IMR-90 (cell line): ENCODE results near the gene RPL36A. TPM values are rescaled to one million over a fixed set of nuclear protein-coding genes. Genes with fewer than 3 reads are reported as not detected.

Source experiments
- ATAC-seq: fragments of 200-7000 bp; cut with Tn5 transposase; 2 replicates; pipeline ENCODE4 v1.9.1; 2020; ENCODE audit warnings: low read depth, mild to moderate bottlenecking, moderate library complexity
- BruUV-seq: library from RNA; stranded (reverse); fragments of 400-500 nt; replicated peaks from 2 replicates; lab custom pipeline; 2021; lab: Mats Ljungman, UMichigan
- CTCF ChIA-PET: fragments of 300-600 bp; formaldehyde crosslinking; extraction: SDS; loops from one replicate; lab custom pipeline; 2021; ENCODE audit warnings: antibody characterized with exemption; lab: Yijun Ruan, JAX
- POLR2A ChIA-PET: fragments of 300-600 bp; sonication (Branson Sonifier 250); formaldehyde crosslinking; loops from one replicate; lab custom pipeline; 2022; ENCODE audit warnings: antibody characterized with exemption; ENCODE audit not compliant: unreplicated experiment; lab: Charles Lee
- DNase-seq: peaks from one replicate; pipeline ENCODE4 v3.0.0; 2013
- H2AFZ ChIP-seq: replicated peaks from 2 replicates; pipeline ENCODE3; 2013; ENCODE audit warnings: low read length, mild to moderate bottlenecking; ENCODE audit not compliant: poor library complexity
- H2AK5ac ChIP-seq: 2 replicates; pipeline ENCODE4 v1.6.1; 2013; ENCODE audit warnings: low read depth, low read length, inconsistent platforms
- H2AK9ac ChIP-seq: replicated peaks from 2 replicates; pipeline ENCODE3; 2013; ENCODE audit warnings: mild to moderate bottlenecking, low read depth, low read length, moderate library complexity; ENCODE audit not compliant: poor library complexity
- H2BK120ac ChIP-seq: 2 replicates; pipeline ENCODE4 v1.6.1; 2013; ENCODE audit warnings: low read depth, low read length, inconsistent platforms
- H2BK15ac ChIP-seq: 3 replicates; pipeline ENCODE4 v1.6.1; 2013; ENCODE audit warnings: low read depth, low read length, inconsistent platforms
- H2BK20ac ChIP-seq: 2 replicates; pipeline ENCODE4 v1.6.1; 2013; ENCODE audit warnings: low read depth, mild to moderate bottlenecking, inconsistent platforms, low read length, moderate library complexity
- H2BK5ac ChIP-seq: 2 replicates; pipeline ENCODE4 v1.6.1; 2013; ENCODE audit warnings: mild to moderate bottlenecking, low read depth, low read length, inconsistent platforms; ENCODE audit not compliant: poor library complexity, severe bottlenecking
- H3K14ac ChIP-seq: replicated peaks from 2 replicates; pipeline ENCODE4 v1.6.1; 2013; ENCODE audit warnings: low read depth, low read length, inconsistent platforms
- H3K18ac ChIP-seq: 2 replicates; pipeline ENCODE4 v1.6.1; 2013; ENCODE audit warnings: low read depth, low read length, control low read depth
- H3K23ac ChIP-seq: 2 replicates; pipeline ENCODE4 v1.6.1; 2013; ENCODE audit warnings: low read depth, low read length, inconsistent platforms
- H3K27ac ChIP-seq: 2 replicates; pipeline ENCODE4 v1.5.1; 2013; ENCODE audit warnings: mild to moderate bottlenecking, control low read depth, low read length; ENCODE audit not compliant: insufficient read depth
- H3K27me3 ChIP-seq: 2 replicates; pipeline ENCODE4 v1.6.1; 2013; ENCODE audit warnings: low read length; ENCODE audit not compliant: control insufficient read depth, insufficient read depth
- H3K36me3 ChIP-seq: 2 replicates; pipeline ENCODE4 v1.6.1; 2013; ENCODE audit warnings: low read length, mixed read lengths; ENCODE audit not compliant: control insufficient read depth, insufficient read depth
- H3K4ac ChIP-seq: 2 replicates; pipeline ENCODE4 v1.6.1; 2013; ENCODE audit warnings: low read depth, low read length, inconsistent platforms
- H3K4me1 ChIP-seq: 2 replicates; pipeline ENCODE4 v1.6.1; 2013; ENCODE audit warnings: low read length, mixed read lengths; ENCODE audit not compliant: control insufficient read depth, insufficient read depth
- H3K4me2 ChIP-seq: 2 replicates; pipeline ENCODE4 v1.6.1; 2013; ENCODE audit warnings: low read depth, mild to moderate bottlenecking, control low read depth, low read length, moderate library complexity
- H3K4me3 ChIP-seq: 2 replicates; pipeline ENCODE4 v1.5.1; 2013; ENCODE audit warnings: low read depth, mild to moderate bottlenecking, control low read depth, low read length, moderate library complexity; ENCODE audit not compliant: insufficient read depth
- H3K56ac ChIP-seq: 2 replicates; pipeline ENCODE4 v1.6.1; 2013; ENCODE audit warnings: low read length, inconsistent platforms; ENCODE audit not compliant: insufficient read depth; ENCODE audit errors: extremely low read depth
- H3K79me1 ChIP-seq, 2 experiments: 2 replicates each; pipeline ENCODE4 v1.6.1; 2013; ENCODE audit warnings: low read length in 2 of 2, inconsistent platforms in 1 of 2, low read depth in 1 of 2
- H3K9ac ChIP-seq: 2 replicates; pipeline ENCODE4 v1.6.1; 2013; ENCODE audit warnings: low read depth, low read length, control low read depth
- H3K9me1 ChIP-seq: 2 replicates; pipeline ENCODE4 v1.6.1; 2013; ENCODE audit warnings: low read length, inconsistent platforms; ENCODE audit not compliant: insufficient read depth
- H3K9me3 ChIP-seq: 2 replicates; pipeline ENCODE4 v1.6.1; 2013; ENCODE audit warnings: low read length; ENCODE audit not compliant: control insufficient read depth, insufficient read depth
- H4K20me1 ChIP-seq: 2 replicates; pipeline ENCODE4 v1.6.1; 2013; ENCODE audit warnings: low read length, inconsistent platforms; ENCODE audit not compliant: insufficient read depth
- H4K5ac ChIP-seq: 2 replicates; pipeline ENCODE4 v1.6.1; 2013; ENCODE audit warnings: mild to moderate bottlenecking, low read depth, low read length, control low read depth
- H4K8ac ChIP-seq, 2 experiments: 2 replicates each; pipeline ENCODE4 v1.6.1; 2013; ENCODE audit warnings: low read depth in 2 of 2, low read length in 2 of 2, control low read depth in 1 of 2, inconsistent platforms in 1 of 2
- H4K91ac ChIP-seq: 2 replicates; pipeline ENCODE4 v1.6.1; 2013; ENCODE audit warnings: low read depth, low read length, inconsistent platforms; ENCODE audit not compliant: insufficient read depth
- BHLHE40 ChIP-seq: fragments of 150-350 bp; IDR thresholded peaks from 2 replicates; pipeline ENCODE4 v1.6.1; 2016; ENCODE audit warnings: mild to moderate bottlenecking, low read depth, low read length
- CEBPB ChIP-seq: IDR thresholded peaks from 2 replicates; pipeline ENCODE4 v1.6.1; 2012; ENCODE audit warnings: low read depth, low read length, improper control_type of control experiment
- CHD1 ChIP-seq: IDR thresholded peaks from 2 replicates; pipeline ENCODE4 v1.6.1; 2012; ENCODE audit warnings: low read depth, low read length, improper control_type of control experiment
- FOS ChIP-seq: fragments of 150-350 bp; IDR thresholded peaks from 2 replicates; pipeline ENCODE4 v1.6.1; 2016; ENCODE audit warnings: low read depth, low read length
- MAFK ChIP-seq: IDR thresholded peaks from 2 replicates; pipeline ENCODE4 v1.6.1; 2012; ENCODE audit warnings: low read depth, low read length, improper control_type of control experiment
- MAZ ChIP-seq: IDR thresholded peaks from 2 replicates; pipeline ENCODE4 v1.6.1; 2012; ENCODE audit warnings: low read depth, mild to moderate bottlenecking, low read length, improper control_type of control experiment, moderate library complexity, borderline replicate concordance
- MXI1 ChIP-seq: IDR thresholded peaks from 2 replicates; pipeline ENCODE4 v1.6.1; 2012; ENCODE audit warnings: low read depth, mild to moderate bottlenecking, low read length, moderate library complexity, borderline replicate concordance
- NFE2L2 ChIP-seq: fragments of 150-350 bp; IDR thresholded peaks from 2 replicates; pipeline ENCODE4 v1.6.1; 2016; ENCODE audit warnings: low read depth, mild to moderate bottlenecking, low read length
- POLR2A ChIP-seq: IDR thresholded peaks from 2 replicates; pipeline ENCODE4 v1.6.1; 2012; ENCODE audit warnings: mild to moderate bottlenecking, low read depth, low read length
- RAD21 ChIP-seq: IDR thresholded peaks from 2 replicates; pipeline ENCODE4 v1.6.1; 2012; ENCODE audit warnings: low read length, improper control_type of control experiment
- RCOR1 ChIP-seq: IDR thresholded peaks from 2 replicates; pipeline ENCODE4 v1.6.1; 2012; ENCODE audit warnings: mild to moderate bottlenecking, low read length, improper control_type of control experiment; ENCODE audit not compliant: insufficient replicate concordance
- RFX5 ChIP-seq: IDR thresholded peaks from 2 replicates; pipeline ENCODE4 v1.8.0; 2012; ENCODE audit warnings: low read depth, mild to moderate bottlenecking, low read length, moderate library complexity
- SMC3 ChIP-seq: fragments of 150-350 bp; IDR thresholded peaks from 2 replicates; pipeline ENCODE4 v1.6.1; 2016; ENCODE audit warnings: low read depth, mild to moderate bottlenecking, antibody characterized with exemption, low read length, moderate library complexity
- WGBS, 2 experiments: methylation state at CpG; one replicate each; pipeline versions ENCODE4 v1.1.5 to v1.1.7; 2013; ENCODE audit warnings: missing lambda C conversion rate in 2 of 2; ENCODE audit not compliant: insufficient read length in 1 of 2; ENCODE audit errors: extremely low coverage in 2 of 2; 5-methylcytosine and 5-hydroxymethylcytosine counted together
- dilution Hi-C: fragments of 300-500 bp; cut with HindIII; formaldehyde crosslinking; loops from one replicate; pipeline ENCODE4 v1.14.3; 2018; ENCODE audit warnings: low sequenced_read_pairs; ENCODE audit not compliant: unreplicated experiment
- in situ Hi-C: fragments of 300-500 bp; cut with MboI; formaldehyde crosslinking; loops from 3 replicates; pipeline ENCODE4 v1.14.3; 2019; ENCODE audit warnings: low sequenced_read_pairs, inconsistent platforms, mixed read lengths
- intact Hi-C: fragments of 100-400 bp; cut with micrococcal nuclease; formaldehyde crosslinking; loops from 2 replicates; pipeline ENCODE4 v1.10.0; 2022
- polyA plus RNA-seq, 3 experiments: library from polyadenylated mRNA; depleted of rRNA; stranded (reverse); fragments of >200 nt; gene quantifications; 2 replicates each; pipeline ENCODE4 v1.2.3, GENCODE V29; 2012; ENCODE audit warnings: low replicate concordance in 1 of 3
- total RNA-seq: library from RNA; depleted of rRNA; stranded (reverse); fragments of >200 nt; gene quantifications from 2 replicates; pipeline ENCODE4 v1.2.3, GENCODE V29; 2012
- TF ChIP-seq, protein P1 (sequence below): fragments of 150-350 bp; IDR thresholded peaks from 2 replicates; pipeline ENCODE4 v1.6.1; 2016; ENCODE audit warnings: low read depth, mild to moderate bottlenecking, low read length, moderate library complexity, borderline replicate concordance
- TF ChIP-seq, protein P2 (sequence below): fragments of 150-350 bp; IDR thresholded peaks from 2 replicates; pipeline ENCODE4 v1.6.1; 2017; ENCODE audit warnings: mild to moderate bottlenecking, antibody characterized with exemption, low read length, low read depth
- TF ChIP-seq, protein P3 (sequence below): conservative IDR thresholded peaks from 2 replicates; pipeline ENCODE4 v1.5.1; 2012; ENCODE audit warnings: mild to moderate bottlenecking, low read depth, low read length, improper control_type of control experiment

The RPL36A gene
- total and polyA plus RNA-seq, 2 of the 4 experiments (the other 2 are of a cell fraction) = 677 to 2,412 TPM

DNA sequence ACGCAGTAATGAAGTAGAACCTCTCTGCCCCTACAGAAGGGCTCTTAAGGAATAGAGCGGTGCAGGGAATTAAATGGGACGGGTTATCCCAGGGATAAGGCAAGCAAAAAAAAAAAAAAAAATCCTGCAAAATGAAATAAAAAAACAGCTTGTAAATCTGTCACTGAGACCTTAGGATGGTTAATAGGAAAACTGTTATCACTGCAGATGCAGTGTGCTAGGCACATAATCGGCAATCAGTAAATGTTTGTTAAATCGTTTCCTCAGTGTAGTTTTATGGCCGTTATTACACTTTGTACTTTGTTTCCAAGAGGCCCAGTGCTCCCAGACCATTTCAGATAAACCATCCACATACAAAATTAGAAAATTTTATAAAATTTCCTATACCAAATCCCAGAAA, 18.2 kb downstream of the RPL36A start:
- Histone ChIP-seq H2BK5ac (peak overlapping the region; percentile 0), H3K23ac (peak overlapping the region; percentile 50; the same call in 1 of the 2 replicates), H4K5ac (no peak overlapping the region), H3K9ac (peak overlapping the region; percentile 92), H2AFZ (no peak overlapping the region), H3K27me3 (no peaks in the 10 kb centered on the region), H3K14ac (no peak overlapping the region; the same call in 1 of the 2 replicates), H3K4ac (no peak overlapping the region), H2BK15ac (no peak overlapping the region), H3K4me1 (no peaks in the 10 kb centered on the region), H2AK5ac (no peak overlapping the region), H2AK9ac (no peak overlapping the region), H3K18ac (no peak overlapping the region), H4K8ac (no peak overlapping the region; a peak in 1 of 4 replicates), H3K56ac (peak overlapping the region; percentile 24; the same call in 1 of the 2 replicates), H2BK120ac (no peak overlapping the region), H3K4me3 (peak overlapping the region; percentile 75), H3K27ac (peak overlapping the region; percentile 40; the same call in 1 of the 2 replicates), H3K9me1 (no peaks in the 10 kb centered on the region), H3K9me3 (no peaks in the 10 kb centered on the region), H4K91ac (no peak overlapping the region), H2BK20ac (no peak overlapping the region), H3K79me1 (peaks cover 0 to 6% of the 10 kb centered on the region in 2 experiments; a peak in 1 of 4 replicates), H3K4me2 (peak overlapping the region; percentile 98), H4K20me1 (peaks cover 11% of the 10 kb centered on the region), H3K36me3 (peaks cover 11% of the 10 kb centered on the region)
- DNase-seq (no peak), ATAC-seq (no peak)
- intact Hi-C loops = no loop called here
- no peak for TF ChIP-seq POLR2A
- TF ChIP-seq MAFK = no peak
- no peak for TF ChIP-seq MXI1
- TF ChIP-seq, protein P1, sequence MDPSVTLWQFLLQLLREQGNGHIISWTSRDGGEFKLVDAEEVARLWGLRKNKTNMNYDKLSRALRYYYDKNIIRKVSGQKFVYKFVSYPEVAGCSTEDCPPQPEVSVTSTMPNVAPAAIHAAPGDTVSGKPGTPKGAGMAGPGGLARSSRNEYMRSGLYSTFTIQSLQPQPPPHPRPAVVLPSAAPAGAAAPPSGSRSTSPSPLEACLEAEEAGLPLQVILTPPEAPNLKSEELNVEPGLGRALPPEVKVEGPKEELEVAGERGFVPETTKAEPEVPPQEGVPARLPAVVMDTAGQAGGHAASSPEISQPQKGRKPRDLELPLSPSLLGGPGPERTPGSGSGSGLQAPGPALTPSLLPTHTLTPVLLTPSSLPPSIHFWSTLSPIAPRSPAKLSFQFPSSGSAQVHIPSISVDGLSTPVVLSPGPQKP = no peak
- no peak for TF ChIP-seq CEBPB
- no peak for TF ChIP-seq NFE2L2
- TF ChIP-seq SMC3 = no peak
- TF ChIP-seq, protein P2, sequence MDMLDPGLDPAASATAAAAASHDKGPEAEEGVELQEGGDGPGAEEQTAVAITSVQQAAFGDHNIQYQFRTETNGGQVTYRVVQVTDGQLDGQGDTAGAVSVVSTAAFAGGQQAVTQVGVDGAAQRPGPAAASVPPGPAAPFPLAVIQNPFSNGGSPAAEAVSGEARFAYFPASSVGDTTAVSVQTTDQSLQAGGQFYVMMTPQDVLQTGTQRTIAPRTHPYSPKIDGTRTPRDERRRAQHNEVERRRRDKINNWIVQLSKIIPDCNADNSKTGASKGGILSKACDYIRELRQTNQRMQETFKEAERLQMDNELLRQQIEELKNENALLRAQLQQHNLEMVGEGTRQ = no peak
- TF ChIP-seq FOS = no peak
- TF ChIP-seq, protein P3, sequence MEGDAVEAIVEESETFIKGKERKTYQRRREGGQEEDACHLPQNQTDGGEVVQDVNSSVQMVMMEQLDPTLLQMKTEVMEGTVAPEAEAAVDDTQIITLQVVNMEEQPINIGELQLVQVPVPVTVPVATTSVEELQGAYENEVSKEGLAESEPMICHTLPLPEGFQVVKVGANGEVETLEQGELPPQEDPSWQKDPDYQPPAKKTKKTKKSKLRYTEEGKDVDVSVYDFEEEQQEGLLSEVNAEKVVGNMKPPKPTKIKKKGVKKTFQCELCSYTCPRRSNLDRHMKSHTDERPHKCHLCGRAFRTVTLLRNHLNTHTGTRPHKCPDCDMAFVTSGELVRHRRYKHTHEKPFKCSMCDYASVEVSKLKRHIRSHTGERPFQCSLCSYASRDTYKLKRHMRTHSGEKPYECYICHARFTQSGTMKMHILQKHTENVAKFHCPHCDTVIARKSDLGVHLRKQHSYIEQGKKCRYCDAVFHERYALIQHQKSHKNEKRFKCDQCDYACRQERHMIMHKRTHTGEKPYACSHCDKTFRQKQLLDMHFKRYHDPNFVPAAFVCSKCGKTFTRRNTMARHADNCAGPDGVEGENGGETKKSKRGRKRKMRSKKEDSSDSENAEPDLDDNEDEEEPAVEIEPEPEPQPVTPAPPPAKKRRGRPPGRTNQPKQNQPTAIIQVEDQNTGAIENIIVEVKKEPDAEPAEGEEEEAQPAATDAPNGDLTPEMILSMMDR = no peak
- no peak for TF ChIP-seq RCOR1
- TF ChIP-seq RFX5 = no peak
- TF ChIP-seq MAZ = no peak
- TF ChIP-seq RAD21 = no peak
- no peak for TF ChIP-seq CHD1
- no peak for TF ChIP-seq BHLHE40
- in situ Hi-C loops = no loop called here
- POLR2A ChIA-PET = interaction anchor here (0.6 kb wide), 1 partner anchor 19 kb away, joined by 4 read pairs; no protein-coding TSS in a partner anchor
- dilution Hi-C loops = no loop called here
- BruUV-seq = no TSS peak
- CTCF ChIA-PET = no interaction called here
- WGBS, 2 experiments = no CpG with 5 or more reads among the region's 6 CpGs
